ENCODE results near the gene CASP6. TPM values are rescaled to one million over a fixed set of nuclear protein-coding genes. Genes with fewer than 3 reads are reported as not detected.

CASP6 gene
- total RNA-seq, 4 donors from 2014 or later = 10.0 to 18.0 (median 13.7) TPM

DNA sequence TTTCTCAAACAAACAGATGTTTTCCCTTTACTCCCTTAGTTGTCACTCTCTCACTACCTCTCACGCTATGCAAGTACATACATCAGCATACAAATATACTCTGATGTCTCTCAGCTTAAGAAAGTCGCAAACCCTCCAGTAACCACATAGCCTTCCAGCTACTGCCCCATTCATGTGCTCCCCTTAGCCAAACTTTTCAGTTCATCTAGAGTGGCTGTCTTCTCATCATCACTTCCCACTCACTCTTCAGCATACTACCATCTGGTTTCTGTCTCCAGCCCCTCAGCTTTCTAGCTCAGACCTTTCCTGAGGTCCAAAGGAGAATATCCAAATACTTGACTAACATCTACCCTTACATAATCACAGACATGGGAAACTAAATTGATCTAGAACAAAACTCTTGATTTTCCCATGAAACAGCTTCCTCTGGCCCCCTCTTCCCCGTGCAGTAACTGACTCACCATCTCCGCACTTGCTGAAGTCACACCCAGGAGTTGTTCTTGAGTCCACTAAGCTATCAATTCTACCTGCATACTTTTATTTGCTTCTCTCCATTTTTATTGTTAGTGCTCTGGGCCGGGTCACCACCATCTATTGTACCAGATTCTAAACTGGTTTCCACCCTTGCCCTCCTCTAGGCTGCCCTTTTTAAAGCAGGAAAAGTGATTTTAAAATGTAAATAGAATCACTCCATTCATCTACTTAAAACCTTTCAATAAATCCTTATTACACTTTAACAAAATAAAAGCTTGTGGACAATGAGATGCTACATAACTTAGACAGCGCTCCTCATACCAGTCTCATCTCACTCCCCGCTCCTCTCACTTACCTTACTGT is 57.2 kb downstream of the CASP6 start:
- no peaks in the 10 kb centered on the region for H3K4me1 ChIP-seq
- no peak for DNase-seq (ENCODE audit: low spot score in 2 of 2)
- no peaks in the 10 kb centered on the region for H3K9me3 ChIP-seq
- no peaks in the 10 kb centered on the region for H3K27me3 ChIP-seq
- H3K36me3 ChIP-seq = no peaks in the 10 kb centered on the region
- H3K4me3 ChIP-seq = no peak overlapping the region
- H3K27ac ChIP-seq = no peak overlapping the region
- 88 to 93% methylated on average over 7 of the region's 7 CpGs for WGBS, 2 donors
- no peak for TF ChIP-seq POLR2A (IDR thresholded peaks at IDR 0.05)
- TF ChIP-seq EP300 (IDR thresholded peaks at IDR 0.05) = no peak
- TF ChIP-seq, protein P1, sequence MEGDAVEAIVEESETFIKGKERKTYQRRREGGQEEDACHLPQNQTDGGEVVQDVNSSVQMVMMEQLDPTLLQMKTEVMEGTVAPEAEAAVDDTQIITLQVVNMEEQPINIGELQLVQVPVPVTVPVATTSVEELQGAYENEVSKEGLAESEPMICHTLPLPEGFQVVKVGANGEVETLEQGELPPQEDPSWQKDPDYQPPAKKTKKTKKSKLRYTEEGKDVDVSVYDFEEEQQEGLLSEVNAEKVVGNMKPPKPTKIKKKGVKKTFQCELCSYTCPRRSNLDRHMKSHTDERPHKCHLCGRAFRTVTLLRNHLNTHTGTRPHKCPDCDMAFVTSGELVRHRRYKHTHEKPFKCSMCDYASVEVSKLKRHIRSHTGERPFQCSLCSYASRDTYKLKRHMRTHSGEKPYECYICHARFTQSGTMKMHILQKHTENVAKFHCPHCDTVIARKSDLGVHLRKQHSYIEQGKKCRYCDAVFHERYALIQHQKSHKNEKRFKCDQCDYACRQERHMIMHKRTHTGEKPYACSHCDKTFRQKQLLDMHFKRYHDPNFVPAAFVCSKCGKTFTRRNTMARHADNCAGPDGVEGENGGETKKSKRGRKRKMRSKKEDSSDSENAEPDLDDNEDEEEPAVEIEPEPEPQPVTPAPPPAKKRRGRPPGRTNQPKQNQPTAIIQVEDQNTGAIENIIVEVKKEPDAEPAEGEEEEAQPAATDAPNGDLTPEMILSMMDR (IDR thresholded peaks at IDR 0.05) = no peak

DNA sequence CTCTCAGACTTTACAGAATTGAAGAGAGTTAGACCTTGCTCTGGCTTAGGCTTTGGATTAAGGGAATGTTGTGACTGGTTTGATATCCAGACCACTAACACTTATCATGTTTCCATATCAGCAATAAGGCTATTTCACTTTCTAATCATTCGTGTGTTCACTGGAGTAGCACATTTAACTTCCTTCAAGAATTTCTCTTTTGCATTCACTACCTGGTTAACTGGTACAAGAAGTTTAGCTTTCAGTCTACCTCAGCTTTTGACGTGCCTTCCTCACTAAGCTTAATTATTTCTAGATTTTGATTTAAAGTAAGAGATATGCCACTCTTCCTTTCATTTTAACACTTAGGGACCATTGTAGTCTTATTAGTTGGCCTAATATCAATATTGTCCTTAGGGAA is 62.6 kb downstream of the CASP6 start:
- TF ChIP-seq POLR2A (IDR thresholded peaks at IDR 0.05) (no peak), EP300 (IDR thresholded peaks at IDR 0.05) (no peak)
- TF ChIP-seq, protein P1 (IDR thresholded peaks at IDR 0.05) = no peak

More for the DNA sequence above, 62.6 kb downstream of the CASP6 start:
- H3K9me3 ChIP-seq = peaks cover 0 to 19% (median 0%) of the 10 kb centered on the region in 4 donors
- WGBS, 2 donors = 88 to 89% methylated on average over 2 of the region's 2 CpGs
- peaks cover 0 to 6% (median 0%) of the 10 kb centered on the region in 3 donors for H3K36me3 ChIP-seq
- no peaks in the 10 kb centered on the region for H3K4me1 ChIP-seq
- H3K27me3 ChIP-seq = no peaks in the 10 kb centered on the region
- DNase-seq (ENCODE audit: low spot score in 2 of 2) = no peak
- H3K4me3 ChIP-seq = no peak overlapping the region
- H3K27ac ChIP-seq = no peak overlapping the region

Small RNA genes within 50 kb of the gene (small RNA-seq; reads per million reads assigned to genes)
- not detected for gene HIGD1AP14

Other genes with a start within 250 kb of the CASP6 start
- 10 to 100 TPM; 15.5 to 57.3 (median 24.4) TPM for gene MCUB, start 143.2 kb downstream of the CASP6 start, total RNA-seq
- 10 to 100 TPM; 17.8 to 27.0 (median 22.4) TPM for gene PLA2G12A, start 26.6 kb upstream of the CASP6 start, total RNA-seq
- 10 to 100 TPM; 23.7 to 34.3 (median 26.6) TPM for gene CFI, start 98.6 kb upstream of the CASP6 start, total RNA-seq
- gene GAR1, start 112.3 kb upstream of the CASP6 start, total RNA-seq = 1 to 10 TPM; 6.3 to 9.0 (median 6.8) TPM
- gene RRH, start 124.5 kb upstream of the CASP6 start, total RNA-seq = under 1 TPM in 1 of 4 donors, not detected in 3; 0.22 TPM
- under 1 TPM; 0.21 to 0.60 (median 0.51) TPM for gene LRIT3, start 144.7 kb upstream of the CASP6 start, total RNA-seq
- gene EGF, start 209.4 kb upstream of the CASP6 start, total RNA-seq = 1 to 10 TPM in 1 of 4 donors, under 1 TPM in 1, not detected in 2; 0.42 to 1.6 TPM